ENCODE results near the gene FILIP1. TPM values are rescaled to one million over a fixed set of nuclear protein-coding genes. Genes with fewer than 3 reads are reported as not detected.

FILIP1 gene
- total RNA-seq, 1 experiment from 2014 or later: not detected

GRCh38 chr6:75268121-75268987, 225.2 kb downstream of the FILIP1 start:
- no peak for DNase-seq (ENCODE audit: low spot score)

GRCh38 chr6:75267461-75267860, 226.1 kb downstream of the FILIP1 start:
- no peak for DNase-seq (ENCODE audit: low spot score)

- peak; percentile 62 for DNase-seq (ENCODE audit: low spot score)
Observed at GRCh38 chr6:75266716-75267291, 226.8 kb downstream of the FILIP1 start.

GRCh38 chr6:75263401-75263750, 230.2 kb downstream of the FILIP1 start:
- DNase-seq (ENCODE audit: low spot score): no peak

GRCh38 chr6:75262716-75263400, 230.7 kb downstream of the FILIP1 start:
- DNase-seq (ENCODE audit: low spot score): no peak

- no peak for DNase-seq (ENCODE audit: low spot score)
Observed at GRCh38 chr6:75261299-75261698, 232.3 kb downstream of the FILIP1 start.

GRCh38 chr6:75257343-75258087, 236.1 kb downstream of the FILIP1 start:
- no peak for DNase-seq (ENCODE audit: low spot score)

- no peak for DNase-seq (ENCODE audit: low spot score)
Observed at GRCh38 chr6:75250552-75250951, 243.0 kb downstream of the FILIP1 start.

- DNase-seq (ENCODE audit: low spot score): no peak
Observed at GRCh38 chr6:75249837-75250236, 243.8 kb downstream of the FILIP1 start.

- DNase-seq (ENCODE audit: low spot score): no peak
Observed at GRCh38 chr6:75246386-75246785, 247.2 kb downstream of the FILIP1 start.

- no peak for DNase-seq (ENCODE audit: low spot score)
Observed at GRCh38 chr6:75244063-75244584, 249.5 kb downstream of the FILIP1 start.

- DNase-seq (ENCODE audit: low spot score): peak; percentile 95
Observed at GRCh38 chr6:75243333-75244062, 250.1 kb downstream of the FILIP1 start, which contains the start of gene COX7A2. COX7A2 (minus strand) TSS chr6:75243801; CDS start chr6:75243734, 67 bp downstream.

Small RNA genes within 50 kb of the gene (small RNA-seq; reads per million reads assigned to genes)
- gene MIR4463 (not detected), gene RF00012 (1.4 reads per million, percentile 50 among the genes with 10 or more reads in this experiment), gene RNU1-34P (not detected)

Other genes starting within 250 kb of the FILIP1 start
- 122 and 123 TPM in 2 replicates for gene COX7A2, start 250.0 kb downstream of the FILIP1 start, total RNA-seq (2014; rRNA removed; shearing (Covaris generic))
- gene TMEM30A, start 209.0 kb downstream of the FILIP1 start, total RNA-seq (2014; rRNA removed; shearing (Covaris generic)): 32.3 and 33.6 TPM in 2 replicates
- gene SENP6, start 108.1 kb upstream of the FILIP1 start, total RNA-seq (2014; rRNA removed; shearing (Covaris generic)): 33.5 and 39.9 TPM in 2 replicates